Upper lobe of left lung (tissue), 6 donors: ENCODE results near the gene VPS9D1. TPM values are rescaled to one million over a fixed set of nuclear protein-coding genes. Genes with fewer than 3 reads are reported as not detected.
"Not testable (repeated sequence)": the region's sequence is repeated elsewhere in the genome, so short reads cannot be mapped to it uniquely, and the experiment has no call there.

Experiments used
- ATAC-seq, 2 donors: fragments of 200-7000 bp; cut with Tn5 transposase; one replicate each; pipeline ENCODE4 v1.9.1; 2022; ENCODE audit warnings: mild to moderate bottlenecking in 2 of 2, moderate library complexity in 2 of 2; ENCODE audit not compliant: low FRiP score in 2 of 2
- DNase-seq, 2 donors: peaks; one replicate each; pipeline ENCODE4 v3.0.0-alpha.2; 2019 to 2020
- H3K27ac ChIP-seq, 4 donors: fragments of 200-600 bp; sonication (generic); one replicate each; pipeline ENCODE4 v1.5.1; 2016 to 2019
- H3K27me3 ChIP-seq, 4 donors: fragments of 200-600 bp; sonication (generic); one replicate each; pipeline ENCODE4 v1.5.1; 2017 to 2019
- H3K36me3 ChIP-seq, 4 donors: fragments of 200-600 bp; sonication (generic); one replicate each; pipeline ENCODE4 v1.5.1; 2016 to 2019
- H3K4me1 ChIP-seq, 4 donors: fragments of 200-600 bp; sonication (generic); one replicate each; pipeline ENCODE4 v1.5.1; 2018 to 2019
- H3K4me3 ChIP-seq, 4 donors: fragments of 200-600 bp; sonication (generic); one replicate each; pipeline ENCODE4 v1.5.1; 2017 to 2019; ENCODE audit warnings: mild to moderate bottlenecking in 2 of 4, moderate library complexity in 1 of 4
- H3K9me3 ChIP-seq, 4 donors: fragments of 200-600 bp; sonication (generic); one replicate each; pipeline ENCODE4 v1.5.1; 2018 to 2019
- EP300 ChIP-seq, 4 donors: sonication (generic); formaldehyde crosslinking; IDR thresholded peaks; one replicate each; pipeline ENCODE4 v1.5.1; 2017; ENCODE audit warnings: antibody characterized with exemption in 4 of 4, control low read depth in 2 of 4
- POLR2A ChIP-seq, 4 donors: fragments of 450-650 bp; IDR thresholded peaks; one replicate each; pipeline ENCODE4 v1.5.1; 2016 to 2017; ENCODE audit warnings: antibody characterized with exemption in 4 of 4, mild to moderate bottlenecking in 2 of 4
- POLR2AphosphoS5 ChIP-seq, 2 donors: sonication (generic); formaldehyde crosslinking; IDR thresholded peaks; one replicate each; pipeline ENCODE4 v1.5.1; 2017; ENCODE audit warnings: antibody characterized with exemption in 2 of 2
- WGBS, 2 donors: methylation state at CpG; one replicate each; pipeline ENCODE4 v1.1.5; 2017 to 2018; 5-methylcytosine and 5-hydroxymethylcytosine counted together
- total RNA-seq, 6 donors: library from RNA; depleted of rRNA in 4 of 6; stranded (reverse); fragments of >200 nt in 4 of 6; gene quantifications; one replicate each; pipeline versions ENCODE4 v1.1.0 to v1.2.1, GENCODE V29; 2016 to 2021
- TF ChIP-seq, protein P1 (sequence below), 6 experiments: fragments of 450-650 bp in 4 of 6; fragments of 200-600 bp in 2 of 6; sonication (generic) in 2 of 6; IDR thresholded peaks; one replicate each; pipeline ENCODE4 v1.5.1; 2016 to 2019; ENCODE audit warnings: antibody characterized with exemption in 6 of 6
- donor health status: DM: no; HTN: no; CAD: no; lungs with moderate emphysema.
- donor health status: DM: no; HTN: yes; CAD: no; lungs with severe emphysema.

The VPS9D1 gene
- total RNA-seq, 6 donors from 2014 or later = 7.4 to 45.1 (median 20.2) TPM

DNA sequence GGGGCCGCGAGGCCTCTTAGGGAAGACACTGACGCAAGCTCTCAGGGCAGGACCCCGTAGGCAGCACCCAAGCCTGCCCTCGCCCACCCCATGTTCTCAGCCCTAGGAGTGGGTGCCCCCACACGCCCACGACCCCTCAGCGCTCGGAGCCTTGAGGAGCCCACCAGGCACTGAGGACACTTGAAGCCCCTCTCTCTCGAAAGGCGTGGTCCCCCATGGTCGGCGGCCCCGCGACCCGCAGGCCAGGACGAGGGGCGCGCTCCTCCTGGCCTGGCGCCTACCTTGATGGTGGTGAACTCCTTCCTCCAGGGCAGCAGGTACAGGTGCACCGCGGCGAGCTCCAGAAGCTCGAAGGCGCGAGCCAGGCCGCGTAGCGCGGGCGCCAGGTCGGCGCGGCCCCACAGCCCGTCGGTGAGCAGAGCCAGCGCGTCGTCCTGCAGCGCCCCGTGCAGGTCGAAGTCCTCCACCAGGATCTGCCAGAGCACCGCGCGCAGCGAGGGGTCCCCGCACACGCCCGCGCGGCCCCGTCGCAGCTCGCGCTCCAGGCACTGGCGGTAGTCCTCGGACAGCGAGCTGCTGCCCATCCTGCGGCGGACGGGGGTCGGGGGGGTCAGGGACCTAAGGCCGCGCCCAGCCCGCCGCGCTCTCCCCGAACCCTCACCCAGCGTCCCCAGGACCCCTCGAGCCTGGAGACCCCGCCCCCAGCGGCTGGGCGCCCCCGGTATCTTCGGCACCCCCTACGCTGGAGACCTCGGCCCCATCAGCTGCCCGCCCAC lies 19.9 kb downstream of the VPS9D1 start:
- 1 to 7% methylated on average over 3 to 28 of the region's 78 CpGs for WGBS, 2 donors
- H3K4me1 ChIP-seq = peaks cover 15 to 38% (median 23%) of the 10 kb centered on the region in 4 donors
- no peaks in the 10 kb centered on the region for H3K9me3 ChIP-seq
- TF ChIP-seq, protein P1, sequence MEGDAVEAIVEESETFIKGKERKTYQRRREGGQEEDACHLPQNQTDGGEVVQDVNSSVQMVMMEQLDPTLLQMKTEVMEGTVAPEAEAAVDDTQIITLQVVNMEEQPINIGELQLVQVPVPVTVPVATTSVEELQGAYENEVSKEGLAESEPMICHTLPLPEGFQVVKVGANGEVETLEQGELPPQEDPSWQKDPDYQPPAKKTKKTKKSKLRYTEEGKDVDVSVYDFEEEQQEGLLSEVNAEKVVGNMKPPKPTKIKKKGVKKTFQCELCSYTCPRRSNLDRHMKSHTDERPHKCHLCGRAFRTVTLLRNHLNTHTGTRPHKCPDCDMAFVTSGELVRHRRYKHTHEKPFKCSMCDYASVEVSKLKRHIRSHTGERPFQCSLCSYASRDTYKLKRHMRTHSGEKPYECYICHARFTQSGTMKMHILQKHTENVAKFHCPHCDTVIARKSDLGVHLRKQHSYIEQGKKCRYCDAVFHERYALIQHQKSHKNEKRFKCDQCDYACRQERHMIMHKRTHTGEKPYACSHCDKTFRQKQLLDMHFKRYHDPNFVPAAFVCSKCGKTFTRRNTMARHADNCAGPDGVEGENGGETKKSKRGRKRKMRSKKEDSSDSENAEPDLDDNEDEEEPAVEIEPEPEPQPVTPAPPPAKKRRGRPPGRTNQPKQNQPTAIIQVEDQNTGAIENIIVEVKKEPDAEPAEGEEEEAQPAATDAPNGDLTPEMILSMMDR (IDR thresholded peaks at IDR 0.05) = peak in 1 of 6 experiments; percentile 41
- no peak for TF ChIP-seq POLR2AphosphoS5 (IDR thresholded peaks at IDR 0.05)
- no peak for TF ChIP-seq EP300 (IDR thresholded peaks at IDR 0.05)
- TF ChIP-seq POLR2A (IDR thresholded peaks at IDR 0.05) = no peak
- DNase-seq (peak; percentile 80 to 92), ATAC-seq (peak; percentile 43 to 49)
- H3K36me3 ChIP-seq = peaks cover 0 to 24% (median 14%) of the 10 kb centered on the region in 4 donors
- peak overlapping the region; percentile 83 to 95 (median 90) for H3K27ac ChIP-seq
- peak overlapping the region; percentile 74 to 90 (median 83) for H3K4me3 ChIP-seq
- no peaks in the 10 kb centered on the region for H3K27me3 ChIP-seq

DNA sequence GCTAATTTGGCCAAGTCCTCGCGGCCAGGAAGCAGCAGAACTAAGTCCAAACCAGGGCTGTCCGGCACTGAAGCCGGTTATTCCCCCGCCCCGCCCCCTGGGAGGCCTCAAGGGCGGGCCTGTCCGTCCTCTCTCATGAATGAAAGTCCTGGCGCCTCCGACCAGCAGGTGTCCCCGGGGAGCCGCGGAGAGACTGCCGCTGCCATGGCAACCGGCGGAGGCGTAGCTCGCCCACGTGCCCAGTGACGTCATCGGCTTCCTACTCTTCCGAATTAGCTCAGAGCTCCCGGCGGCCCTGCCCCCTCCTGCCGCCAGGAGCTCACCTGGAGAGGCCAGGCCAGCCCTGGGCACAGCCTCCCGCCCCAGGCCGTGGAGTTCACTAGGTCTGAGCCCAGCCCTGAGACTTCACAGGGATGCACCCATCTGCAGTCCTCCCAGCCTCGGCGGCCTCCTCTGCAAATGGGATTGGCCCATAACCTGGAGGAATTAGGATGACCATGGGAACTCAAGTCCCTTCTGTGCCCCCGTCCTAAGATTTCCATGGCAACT lies 20.5 kb downstream of the VPS9D1 start:
- peak overlapping the region; percentile 74 to 90 (median 83) for H3K4me3 ChIP-seq
- H3K27ac ChIP-seq = peak overlapping the region; percentile 83 to 95 (median 90)
- peaks cover 0 to 31% (median 19%) of the 10 kb centered on the region in 4 donors for H3K36me3 ChIP-seq
- ATAC-seq (peak; percentile 80 to 91), DNase-seq (peak; percentile 98 to 100)
- no peaks in the 10 kb centered on the region for H3K27me3 ChIP-seq
- peaks cover 15 to 39% (median 23%) of the 10 kb centered on the region in 4 donors for H3K4me1 ChIP-seq
- no peaks in the 10 kb centered on the region for H3K9me3 ChIP-seq
- 0 to 4% methylated on average over 10 to 14 of the region's 30 CpGs for WGBS, 2 donors
- TF ChIP-seq EP300 (IDR thresholded peaks at IDR 0.05) (peak in 1 of 4 donors; percentile 68), POLR2A (IDR thresholded peaks at IDR 0.05) (peak in 2 of 4 donors; percentile 15 to 50), POLR2AphosphoS5 (IDR thresholded peaks at IDR 0.05) (peak; percentile 80 to 84)
- TF ChIP-seq, protein P1 (IDR thresholded peaks at IDR 0.05) = peak; percentile 76 to 98 (median 96)

DNA sequence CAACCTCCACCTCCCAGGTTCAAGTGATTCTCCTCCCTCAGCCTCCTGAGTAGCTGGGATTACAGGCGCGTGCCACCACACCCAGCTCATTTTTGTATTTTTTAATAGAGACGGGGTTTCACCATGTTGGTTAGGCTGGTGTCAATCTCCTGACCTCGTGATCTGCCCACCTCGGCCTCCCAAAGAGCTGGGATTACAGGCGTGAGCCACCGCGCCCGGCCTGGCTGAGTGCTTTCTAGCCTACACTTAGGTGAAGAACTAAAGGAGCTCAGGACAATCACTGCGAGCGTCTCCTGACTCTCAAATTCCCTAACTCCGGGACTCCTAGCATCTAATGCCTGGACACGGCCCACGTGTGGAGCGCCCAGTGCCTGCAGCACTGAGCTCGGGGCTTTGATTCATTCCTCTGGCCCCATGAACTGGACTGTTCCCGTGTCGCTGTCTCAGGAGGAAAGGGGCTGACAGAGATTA lies 21.0 kb downstream of the VPS9D1 start:
- not testable (repeated sequence) for ATAC-seq, H3K9me3 ChIP-seq, H3K27me3 ChIP-seq
- WGBS, 2 donors = 69 to 72% methylated on average over 13 to 17 of the region's 18 CpGs
- peak in 1 of 2 donors; percentile 83 for DNase-seq
- peaks cover 15 to 39% (median 23%) of the 10 kb centered on the region in 4 donors for H3K4me1 ChIP-seq
- peak overlapping the region in 3 of 4 donors; percentile 38 to 95 (median 92) for H3K27ac ChIP-seq
- peaks cover 0 to 36% (median 23%) of the 10 kb centered on the region in 4 donors for H3K36me3 ChIP-seq
- H3K4me3 ChIP-seq = peak overlapping the region in 3 of 4 donors; percentile 74 to 90 (median 82)

DNA sequence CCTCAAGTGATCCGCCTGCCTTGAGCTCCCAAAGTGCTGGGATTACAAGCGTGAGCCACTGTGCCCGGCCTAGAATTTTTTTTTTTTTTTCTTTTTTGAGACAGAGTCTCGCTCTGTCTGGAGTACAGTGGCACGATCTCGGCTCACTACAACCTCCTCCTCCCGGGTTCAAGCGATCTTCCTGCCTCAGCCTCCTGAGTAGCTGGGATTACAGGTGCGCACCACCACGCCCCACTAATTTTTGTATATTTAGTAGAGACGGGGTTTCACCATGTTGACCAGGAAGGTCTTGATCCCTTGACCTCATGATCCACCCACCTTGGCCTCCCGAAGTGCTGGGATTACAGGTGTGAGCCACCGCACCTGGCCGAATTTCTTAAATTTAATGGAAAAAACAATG lies 22.0 kb downstream of the VPS9D1 start:
- H3K4me3 ChIP-seq, H3K9me3 ChIP-seq, ATAC-seq, H3K27ac ChIP-seq, H3K27me3 ChIP-seq, DNase-seq: not testable (repeated sequence)
- WGBS, 2 donors = 97 to 98% methylated on average over 14 of the region's 14 CpGs
- H3K4me1 ChIP-seq = peaks cover 15 to 39% (median 23%) of the 10 kb centered on the region in 4 donors
- peaks cover 0 to 45% (median 32%) of the 10 kb centered on the region in 4 donors for H3K36me3 ChIP-seq

DNA sequence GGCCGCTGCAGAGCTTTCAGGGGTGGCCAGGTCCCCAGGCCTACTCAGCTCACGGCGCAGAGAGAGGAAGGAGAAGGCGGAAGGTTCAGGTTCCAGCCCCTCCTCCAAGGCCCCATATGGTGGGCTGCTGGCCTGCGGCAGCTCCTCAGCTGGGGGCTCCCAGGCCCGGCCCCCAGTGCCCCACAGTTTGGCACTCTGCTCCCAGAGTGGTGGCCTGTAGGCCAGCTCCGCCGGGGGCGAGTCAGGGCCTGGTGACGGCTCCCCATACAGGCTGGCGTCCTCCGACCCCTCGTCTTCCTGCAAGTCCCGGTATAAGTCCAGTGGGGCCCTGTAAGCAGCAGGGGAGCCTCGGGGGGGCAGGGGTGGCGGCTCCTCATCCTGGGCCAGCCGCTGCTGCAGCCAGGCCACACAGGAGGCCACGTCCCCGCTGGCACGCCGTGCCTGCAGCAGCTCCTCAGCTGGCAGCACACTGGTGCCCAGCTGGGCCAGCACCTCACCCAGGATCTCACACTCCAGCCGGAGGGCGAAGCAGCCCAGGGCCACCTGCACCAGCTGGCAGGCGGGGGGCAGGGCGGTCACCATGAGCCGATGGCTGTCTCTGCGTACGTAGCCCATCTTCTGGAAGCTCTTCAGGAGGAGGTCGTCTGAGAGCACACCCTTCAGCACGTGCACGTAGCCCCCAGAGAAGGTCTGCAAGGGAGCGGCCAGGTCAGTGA lies 22.9 kb downstream of the VPS9D1 start:
- H3K4me1 ChIP-seq = peaks cover 15 to 39% (median 23%) of the 10 kb centered on the region in 4 donors
- H3K9me3 ChIP-seq = no peaks in the 10 kb centered on the region
- H3K4me3 ChIP-seq = no peak overlapping the region
- no peaks in the 10 kb centered on the region for H3K27me3 ChIP-seq
- H3K27ac ChIP-seq = no peak overlapping the region
- DNase-seq (peak in 1 of 2 donors; percentile 83), ATAC-seq (no peak)
- TF ChIP-seq EP300 (IDR thresholded peaks at IDR 0.05) = no peak
- no peak for TF ChIP-seq POLR2A (IDR thresholded peaks at IDR 0.05)
- TF ChIP-seq, protein P1 (IDR thresholded peaks at IDR 0.05) = no peak
- TF ChIP-seq POLR2AphosphoS5 (IDR thresholded peaks at IDR 0.05) = no peak
- 87 to 93% methylated on average over 13 to 26 of the region's 32 CpGs for WGBS, 2 donors
- peaks cover 0 to 55% (median 41%) of the 10 kb centered on the region in 4 donors for H3K36me3 ChIP-seq
